A673 (cell line): Measurements from ENCODE around the gene ACOX3.
"Not testable (repeated sequence)": the region's sequence is repeated elsewhere in the genome, so short reads cannot be mapped to it uniquely, and the experiment has no call there.

Experiments
- CTCF ChIP-seq: fragments of 300-800, 200-600 bp; sonication (generic); conservative IDR thresholded peaks from 2 replicates; pipeline ENCODE4 v1.5.1; 2017; ENCODE audit warnings: low read depth, mild to moderate bottlenecking, antibody characterized with exemption, low read length, moderate library complexity, mixed read lengths
- EZH2 ChIP-seq: fragments of 200-600 bp; sonication (generic); IDR thresholded peaks from 2 replicates; pipeline ENCODE4 v1.6.1; 2017; ENCODE audit warnings: borderline replicate concordance, low read depth, mild to moderate bottlenecking, mixed read lengths, antibody characterized with exemption, low read length; ENCODE audit not compliant: poor library complexity, severe bottlenecking

- not testable (repeated sequence) for TF ChIP-seq CTCF, EZH2
Observed at GRCh38 chr4:8349236-8349635, 91.3 kb downstream of the ACOX3 start.
